Keratinocyte (primary cell): ENCODE measurements around the gene CSMD2. TPM values are rescaled to one million over a fixed set of nuclear protein-coding genes. Genes with fewer than 3 reads are reported as not detected.

Experiments used
- DNase-seq: peaks from one replicate; pipeline ENCODE4 v3.0.0-alpha.2; 2011; ENCODE audit warnings: low read depth, missing footprints, low spot score
- FAIRE-seq: peaks from 2 replicates; lab custom pipeline; 2011; peaks lifted over from hg19 to GRCh38; lab: Jason Lieb, UNC
- H2AFZ ChIP-seq: 2 replicates; pipeline ENCODE4 v1.6.0; 2012; ENCODE audit warnings: low read length, control low read depth, inconsistent platforms; ENCODE audit not compliant: control insufficient read depth
- H3K27ac ChIP-seq: 2 replicates; pipeline ENCODE4 v1.5.1; 2011; ENCODE audit warnings: low read length; ENCODE audit not compliant: control insufficient read depth, insufficient read depth
- H3K27me3 ChIP-seq: 3 replicates; pipeline ENCODE4 v1.6.0; 2011; ENCODE audit warnings: low read length; ENCODE audit not compliant: control insufficient read depth, insufficient read depth; ENCODE audit errors: extremely low read depth
- H3K36me3 ChIP-seq, 2 experiments: 2 replicates in 1 of 2; 3 replicates in 1 of 2; pipeline ENCODE4 v1.5.1; 2011; ENCODE audit warnings: low read length in 2 of 2, mild to moderate bottlenecking in 1 of 2; ENCODE audit not compliant: control insufficient read depth in 2 of 2, insufficient read depth in 2 of 2; ENCODE audit errors: extremely low read depth in 1 of 2
- H3K4me1 ChIP-seq: 3 replicates; pipeline ENCODE4 v1.5.1; 2011; ENCODE audit warnings: low read length; ENCODE audit not compliant: control insufficient read depth, insufficient read depth; ENCODE audit errors: extremely low read depth
- H3K4me2 ChIP-seq: 3 replicates; pipeline ENCODE4 v1.6.0; 2011; ENCODE audit warnings: low read depth, low read length; ENCODE audit not compliant: control insufficient read depth, insufficient read depth; ENCODE audit errors: extremely low read depth
- H3K4me3 ChIP-seq, 3 experiments: fragments of 200-600 bp in 1 of 3; sonication (generic) in 1 of 3; 2 replicates in 2 of 3; 3 replicates in 1 of 3; pipeline ENCODE4 v1.5.1; 2011 to 2016; ENCODE audit warnings: low read length in 3 of 3, mild to moderate bottlenecking in 3 of 3, control low read depth in 2 of 3, inconsistent platforms in 1 of 3, low read depth in 1 of 3, mixed read lengths in 1 of 3, mixed run types in 1 of 3, moderate library complexity in 1 of 3; ENCODE audit not compliant: control insufficient read depth in 2 of 3, insufficient read depth in 2 of 3; ENCODE audit errors: extremely low read depth in 1 of 3
- H3K79me2 ChIP-seq: 2 replicates; pipeline ENCODE4 v1.6.0; 2012; ENCODE audit warnings: low read length; ENCODE audit not compliant: control insufficient read depth, insufficient read depth
- H3K9ac ChIP-seq: 3 replicates; pipeline ENCODE4 v1.6.0; 2011; ENCODE audit warnings: low read length; ENCODE audit not compliant: control insufficient read depth, insufficient read depth; ENCODE audit errors: extremely low read depth
- H3K9me1 ChIP-seq: 3 replicates; pipeline ENCODE4 v1.6.0; 2011; ENCODE audit warnings: low read length; ENCODE audit not compliant: control insufficient read depth, insufficient read depth; ENCODE audit errors: extremely low read depth
- H3K9me3 ChIP-seq: 2 replicates; pipeline ENCODE4 v1.5.1; 2012; ENCODE audit warnings: low read depth, low read length; ENCODE audit not compliant: control insufficient read depth
- H4K20me1 ChIP-seq: 3 replicates; pipeline ENCODE4 v1.6.0; 2011; ENCODE audit warnings: low read length; ENCODE audit not compliant: control insufficient read depth, insufficient read depth; ENCODE audit errors: extremely low read depth
- EZH2 ChIP-seq: IDR thresholded peaks from one replicate; pipeline ENCODE4 v1.6.1; 2012; ENCODE audit warnings: inconsistent platforms, mild to moderate bottlenecking, low read length, moderate library complexity
- dilution Hi-C: fragments of 300-500 bp; cut with MboI; formaldehyde crosslinking; loops from one replicate; pipeline ENCODE4 v1.7.0; 2020; ENCODE audit warnings: low sequenced_read_pairs; ENCODE audit not compliant: extremely low pct_ligation_motif_present
- polyA plus RNA-seq, 5 experiments: library from polyadenylated mRNA; depleted of rRNA in 3 of 5; stranded (reverse) in 3 of 5; stranded (forward) in 1 of 5; unstranded in 1 of 5; fragments of >200 nt; gene quantifications; 1 replicate in 1 of 5; 2 replicates in 3 of 5; 3 replicates in 1 of 5; pipeline versions ENCODE4 v1.2.1 to v1.2.3, GENCODE V29; 2011 to 2012; ENCODE audit warnings: missing spikeins in 2 of 5, low read depth in 1 of 5, low replicate concordance in 1 of 5
- TF ChIP-seq, protein P1 (sequence below), 3 experiments: IDR thresholded peaks in 1 of 3; conservative IDR thresholded peaks in 1 of 3; optimal IDR thresholded peaks in 1 of 3; 2 replicates in 2 of 3; 3 replicates in 1 of 3; pipeline versions ENCODE3 to v1.5.1; 2011; ENCODE audit warnings: low read length in 3 of 3, mild to moderate bottlenecking in 3 of 3, moderate library complexity in 2 of 3, control low read depth in 1 of 3, inconsistent platforms in 1 of 3; ENCODE audit not compliant: insufficient read depth in 2 of 3; ENCODE audit errors: extremely low read depth in 1 of 3

Gene CSMD2
- polyA plus RNA-seq, 1 donor (not counting 4 experiments of a cell fraction or from before 2014, with no cell fraction given), result 2.0 TPM

DNA sequence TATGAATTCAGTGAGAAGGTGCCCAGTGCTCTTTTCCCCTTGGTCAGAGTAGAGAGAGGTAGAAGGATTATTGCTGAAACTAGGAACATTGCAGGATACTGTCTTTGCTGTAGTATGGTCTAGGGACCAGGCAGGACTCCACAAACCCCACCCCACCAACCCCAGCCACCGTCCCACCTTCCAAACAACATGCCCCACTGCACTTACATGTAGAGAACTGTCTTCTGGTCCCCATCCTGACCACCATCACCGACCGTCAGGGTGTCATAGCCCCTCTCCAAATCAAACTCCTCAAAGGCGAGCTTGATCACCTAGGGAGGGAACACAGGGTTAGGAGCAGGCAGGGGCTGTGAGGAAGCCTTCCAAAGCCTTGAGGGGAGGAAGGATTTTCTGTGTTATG, 372.8 kb downstream of the CSMD2 start:
- no peaks in the 10 kb centered on the region for H3K36me3 ChIP-seq
- no peaks in the 10 kb centered on the region for H4K20me1 ChIP-seq
- H3K9ac ChIP-seq, result no peak overlapping the region
- FAIRE-seq (no peak), DNase-seq (no peak)
- no peak overlapping the region for H3K4me3 ChIP-seq
- H3K9me1 ChIP-seq, result no peaks in the 10 kb centered on the region
- H3K4me1 ChIP-seq, result no peaks in the 10 kb centered on the region
- H3K9me3 ChIP-seq, result peaks cover under 1% of the 10 kb centered on the region
- no peaks in the 10 kb centered on the region for H3K27me3 ChIP-seq
- dilution Hi-C loops, result no loop called here
- no peak overlapping the region for H2AFZ ChIP-seq
- no peak overlapping the region for H3K27ac ChIP-seq
- no peak for TF ChIP-seq EZH2
- TF ChIP-seq, protein P1, sequence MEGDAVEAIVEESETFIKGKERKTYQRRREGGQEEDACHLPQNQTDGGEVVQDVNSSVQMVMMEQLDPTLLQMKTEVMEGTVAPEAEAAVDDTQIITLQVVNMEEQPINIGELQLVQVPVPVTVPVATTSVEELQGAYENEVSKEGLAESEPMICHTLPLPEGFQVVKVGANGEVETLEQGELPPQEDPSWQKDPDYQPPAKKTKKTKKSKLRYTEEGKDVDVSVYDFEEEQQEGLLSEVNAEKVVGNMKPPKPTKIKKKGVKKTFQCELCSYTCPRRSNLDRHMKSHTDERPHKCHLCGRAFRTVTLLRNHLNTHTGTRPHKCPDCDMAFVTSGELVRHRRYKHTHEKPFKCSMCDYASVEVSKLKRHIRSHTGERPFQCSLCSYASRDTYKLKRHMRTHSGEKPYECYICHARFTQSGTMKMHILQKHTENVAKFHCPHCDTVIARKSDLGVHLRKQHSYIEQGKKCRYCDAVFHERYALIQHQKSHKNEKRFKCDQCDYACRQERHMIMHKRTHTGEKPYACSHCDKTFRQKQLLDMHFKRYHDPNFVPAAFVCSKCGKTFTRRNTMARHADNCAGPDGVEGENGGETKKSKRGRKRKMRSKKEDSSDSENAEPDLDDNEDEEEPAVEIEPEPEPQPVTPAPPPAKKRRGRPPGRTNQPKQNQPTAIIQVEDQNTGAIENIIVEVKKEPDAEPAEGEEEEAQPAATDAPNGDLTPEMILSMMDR (optimal IDR thresholded peaks at IDR 0.05 in 1 of 3, IDR thresholded peaks at IDR 0.05 in 1 of 3, conservative IDR thresholded peaks at IDR 0.05 in 1 of 3; ENCODE audit: extremely low read depth in 1 of 3, insufficient read depth in 2 of 3, low read length in 3 of 3), result no peak
- no peaks in the 10 kb centered on the region for H3K79me2 ChIP-seq
- H3K4me2 ChIP-seq, result no peak overlapping the region

- Histone ChIP-seq H4K20me1 (no peaks in the 10 kb centered on the region), H3K9me3 (no peaks in the 10 kb centered on the region), H3K27me3 (no peaks in the 10 kb centered on the region), H2AFZ (no peak overlapping the region), H3K4me1 (no peaks in the 10 kb centered on the region), H3K36me3 (no peaks in the 10 kb centered on the region), H3K9me1 (no peaks in the 10 kb centered on the region), H3K9ac (no peak overlapping the region), H3K79me2 (no peaks in the 10 kb centered on the region), H3K4me2 (no peak overlapping the region), H3K27ac (no peak overlapping the region), H3K4me3 (no peak overlapping the region)
- FAIRE-seq, result no peak
- DNase-seq, result no peak
- TF ChIP-seq, protein P1 (optimal IDR thresholded peaks at IDR 0.05 in 1 of 3, IDR thresholded peaks at IDR 0.05 in 1 of 3, conservative IDR thresholded peaks at IDR 0.05 in 1 of 3; ENCODE audit: extremely low read depth in 1 of 3, insufficient read depth in 2 of 3, low read length in 3 of 3), result no peak
- no peak for TF ChIP-seq EZH2
- dilution Hi-C loops, result no loop called here
Measured at GRCh38 chr1:33791251-33791650, 373.8 kb downstream of the CSMD2 start.
